HG03571 (cell line): ENCODE measurements around the gene CNKSR2.

Source experiments
- ATAC-seq: cut with Tn5 transposase; IDR thresholded peaks from one replicate; pipeline ENCODE4 v1.9.1; 2021; ENCODE audit not compliant: unreplicated experiment

The CNKSR2 gene

GRCh38 chrX:21374163-21374993 lies at the start of gene CNKSR2:
TSS of gene CNKSR2 (plus strand) at chrX:21374418. CDS start at chrX:21374898, 480 bp downstream.
- ATAC-seq = peak; percentile 77

- ATAC-seq = no peak
These were observed 19.5 kb upstream of the CNKSR2 start for GRCh38 chrX:21354725-21355124.

GRCh38 chrX:21355831-21356230 lies 18.4 kb upstream of the CNKSR2 start:
- ATAC-seq = no peak

- ATAC-seq = no peak
These were observed 4.6 kb upstream of the CNKSR2 start for GRCh38 chrX:21369613-21370012.

GRCh38 chrX:21373001-21373400 lies 1.2 kb upstream of the CNKSR2 start:
- no peak for ATAC-seq

- peak; percentile 11 for ATAC-seq
These were observed 518 bp upstream of the CNKSR2 start for GRCh38 chrX:21373637-21374162.

- ATAC-seq = no peak
These were observed 933 bp downstream of the CNKSR2 start for GRCh38 chrX:21374994-21375707.

- no peak for ATAC-seq
These were observed 1.4 kb downstream of the CNKSR2 start for GRCh38 chrX:21375708-21376009.

- ATAC-seq = no peak
These were observed 2.4 kb downstream of the CNKSR2 start for GRCh38 chrX:21376636-21377035.

- no peak for ATAC-seq
These were observed 5.8 kb downstream of the CNKSR2 start for GRCh38 chrX:21379991-21380390.

- no peak for ATAC-seq
These were observed 8.5 kb downstream of the CNKSR2 start for GRCh38 chrX:21382715-21383114.

- no peak for ATAC-seq
These were observed 9.3 kb downstream of the CNKSR2 start for GRCh38 chrX:21383546-21383945.

- ATAC-seq = no peak
These were observed 10.0 kb downstream of the CNKSR2 start for GRCh38 chrX:21384178-21384577.

GRCh38 chrX:21394792-21395191 lies 20.6 kb downstream of the CNKSR2 start:
- no peak for ATAC-seq

- ATAC-seq = no peak
These were observed 24.2 kb downstream of the CNKSR2 start for GRCh38 chrX:21398426-21398825.

GRCh38 chrX:21400408-21401121 lies 26.3 kb downstream of the CNKSR2 start:
- no peak for ATAC-seq

GRCh38 chrX:21408307-21408706 lies 34.1 kb downstream of the CNKSR2 start:
- no peak for ATAC-seq

GRCh38 chrX:21408788-21409187 lies 34.6 kb downstream of the CNKSR2 start:
- ATAC-seq = no peak

- no peak for ATAC-seq
These were observed 37.8 kb downstream of the CNKSR2 start for GRCh38 chrX:21412029-21412428.

GRCh38 chrX:21412883-21413282 lies 38.7 kb downstream of the CNKSR2 start:
- no peak for ATAC-seq

- ATAC-seq = no peak
These were observed 52.9 kb downstream of the CNKSR2 start for GRCh38 chrX:21427086-21427485.

GRCh38 chrX:21437036-21437435 lies 62.8 kb downstream of the CNKSR2 start:
- no peak for ATAC-seq
